HCT116 (cell line): ENCODE data around the gene SIRPA. TPM values are rescaled to one million over a fixed set of nuclear protein-coding genes. Genes with fewer than 3 reads are reported as not detected.
"Not testable (repeated sequence)": the region's sequence is repeated elsewhere in the genome, so short reads cannot be mapped to it uniquely, and the experiment has no call there.

Source experiments
- ATAC-seq: fragments of 200-7000 bp; cut with Tn5 transposase; 2 replicates; pipeline ENCODE4 v1.9.1; 2020; ENCODE audit warnings: mild to moderate bottlenecking, moderate library complexity
- BruUV-seq: library from RNA; stranded (reverse); fragments of 400-500 nt; replicated peaks from 2 replicates; lab custom pipeline; 2021; lab: Mats Ljungman, UMichigan
- CTCF ChIA-PET: fragments of 300-600 bp; sonication (Branson Sonifier 250); formaldehyde crosslinking; loops from one replicate; lab custom pipeline; 2021; ENCODE audit warnings: antibody characterized with exemption; lab: Charles Lee
- POLR2A ChIA-PET: fragments of 300-600, 350-600 bp; sonication (Branson Sonifier 250); formaldehyde crosslinking; loops from one replicate; lab custom pipeline; 2021; ENCODE audit warnings: antibody characterized with exemption; lab: Charles Lee
- RAD21 ChIA-PET, 2 experiments: fragments of 300-600 bp; sonication (Branson Sonifier 250); formaldehyde crosslinking; loops; one replicate each; lab custom pipeline; 2023; ENCODE audit warnings: low total read pairs in 2 of 2; ENCODE audit not compliant: uncharacterized antibody in 2 of 2, unreplicated experiment in 2 of 2, low non-redundant PET in 1 of 2; lab: Charles Lee
- DNase-seq: peaks from one replicate; pipeline ENCODE4 v3.0.0-alpha.2; 2010; ENCODE audit warnings: low read depth, low spot score
- H2AFZ ChIP-seq: fragments of 200-600 bp; shearing (Covaris generic), sonication (generic); 2 replicates; pipeline ENCODE4 v1.6.1; 2017; ENCODE audit warnings: low read depth, mixed run types, mixed read lengths, antibody characterized with exemption, low read length; ENCODE audit not compliant: poor library complexity, severe bottlenecking
- H3K27ac ChIP-seq: 2 replicates; pipeline ENCODE4 v1.5.1; 2012; ENCODE audit warnings: low read depth, low read length
- H3K27me3 ChIP-seq: fragments of 200-600 bp; sonication (generic); 2 replicates; pipeline ENCODE4 v1.6.1; 2016; ENCODE audit warnings: mixed run types, low read length, mixed read lengths; ENCODE audit not compliant: insufficient read depth
- H3K36me3 ChIP-seq, 2 experiments: fragments of 200-500 bp in 1 of 2; fragments of 200-600 bp in 1 of 2; sonication (Bioruptor generic) in 1 of 2; sonication (generic) in 1 of 2; 2 replicates each; pipeline versions ENCODE4 v1.5.1 to v1.6.1; 2014 to 2016; ENCODE audit warnings: low read length in 2 of 2, inconsistent platforms in 1 of 2, mixed read lengths in 1 of 2, mixed run types in 1 of 2; ENCODE audit not compliant: insufficient read depth in 2 of 2, control insufficient read depth in 1 of 2
- H3K4me1 ChIP-seq, 2 experiments: fragments of 200-600 bp in 1 of 2; sonication (generic) in 1 of 2; 2 replicates each; pipeline versions ENCODE4 v1.5.1 to v1.6.1; 2012 to 2017; ENCODE audit warnings: low read length in 2 of 2, inconsistent platforms in 1 of 2, mild to moderate bottlenecking in 1 of 2, mixed read lengths in 1 of 2, mixed run types in 1 of 2, moderate library complexity in 1 of 2; ENCODE audit not compliant: insufficient read depth in 2 of 2, control insufficient read depth in 1 of 2
- H3K4me2 ChIP-seq: fragments of 200-600 bp; sonication (generic); 2 replicates; pipeline ENCODE4 v1.6.1; 2017; ENCODE audit warnings: mixed run types, low read length, mixed read lengths
- H3K4me3 ChIP-seq, 2 experiments: fragments of 200-600 bp in 1 of 2; sonication (generic) in 1 of 2; replicated peaks in 1 of 2; 2 replicates each; pipeline ENCODE4 v1.5.1; 2011 to 2016; ENCODE audit warnings: low read length in 2 of 2, control low read depth in 1 of 2, low read depth in 1 of 2, mild to moderate bottlenecking in 1 of 2, mixed read lengths in 1 of 2, mixed run types in 1 of 2
- H3K79me2 ChIP-seq: fragments of 200-600 bp; sonication (generic); 2 replicates; pipeline ENCODE4 v1.6.1; 2017; ENCODE audit warnings: mild to moderate bottlenecking, mixed run types, low read length, moderate library complexity, mixed read lengths; ENCODE audit not compliant: insufficient read depth
- H3K9ac ChIP-seq: fragments of 200-600 bp; sonication (generic); 2 replicates; pipeline ENCODE4 v1.6.1; 2016; ENCODE audit warnings: low read length, mixed read lengths
- H3K9me2 ChIP-seq: fragments of 200-600 bp; sonication (generic), shearing (Covaris generic); 2 replicates; pipeline ENCODE4 v1.6.1; 2017; ENCODE audit warnings: mixed run types, mild to moderate bottlenecking, moderate library complexity; ENCODE audit not compliant: insufficient read depth
- H3K9me3 ChIP-seq, 2 experiments: fragments of 200-500 bp in 1 of 2; fragments of 200-600 bp in 1 of 2; sonication (Bioruptor generic) in 1 of 2; sonication (generic) in 1 of 2; 2 replicates each; pipeline ENCODE4 v1.6.1; 2014 to 2017; ENCODE audit warnings: low read length in 2 of 2, mixed read lengths in 2 of 2, inconsistent platforms in 1 of 2, low read depth in 1 of 2, mild to moderate bottlenecking in 1 of 2, mixed run types in 1 of 2, moderate library complexity in 1 of 2; ENCODE audit not compliant: control insufficient read depth in 1 of 2, insufficient read depth in 1 of 2
- H4K20me1 ChIP-seq: fragments of 200-600 bp; sonication (generic), shearing (Covaris generic); 2 replicates; pipeline ENCODE4 v1.6.1; 2017; ENCODE audit warnings: mixed run types, mild to moderate bottlenecking, moderate library complexity; ENCODE audit not compliant: insufficient read depth
- ATF3 ChIP-seq: IDR thresholded peaks from 2 replicates; pipeline ENCODE4 v1.6.1; 2012
- CBX3 ChIP-seq: IDR thresholded peaks from 2 replicates; pipeline ENCODE4 v1.6.1; 2012; ENCODE audit warnings: low read depth
- CEBPB ChIP-seq: IDR thresholded peaks from 2 replicates; pipeline ENCODE4 v1.6.1; 2012; ENCODE audit warnings: low read depth
- EGR1 ChIP-seq: IDR thresholded peaks from 2 replicates; pipeline ENCODE4 v1.6.1; 2012; ENCODE audit warnings: low read depth
- JUND ChIP-seq: IDR thresholded peaks from 2 replicates; pipeline ENCODE4 v1.6.1; 2012
- RAD21 ChIP-seq: IDR thresholded peaks from 2 replicates; pipeline ENCODE4 v1.6.1; 2012; ENCODE audit warnings: low read depth, mild to moderate bottlenecking
- SP1 ChIP-seq: IDR thresholded peaks from 2 replicates; pipeline ENCODE4 v1.6.1; 2012; ENCODE audit warnings: low read depth
- TCF7L2 ChIP-seq: IDR thresholded peaks from 2 replicates; pipeline ENCODE4 v1.7.0; 2011; ENCODE audit warnings: borderline replicate concordance, inconsistent platforms; ENCODE audit not compliant: insufficient read depth, insufficient read length; ENCODE audit errors: extremely low read depth
- ZBTB33 ChIP-seq: IDR thresholded peaks from 2 replicates; pipeline ENCODE4 v1.6.1; 2011; ENCODE audit warnings: mild to moderate bottlenecking, low read length, moderate library complexity; ENCODE audit not compliant: insufficient replicate concordance; ENCODE audit errors: extremely low read depth
- ZFX ChIP-seq: fragments of 450-650 bp; IDR thresholded peaks from 2 replicates; pipeline ENCODE4 v1.6.1; 2017
- ZNF274 ChIP-seq: fragments of 200-500 bp; sonication (Bioruptor generic); IDR thresholded peaks from 2 replicates; pipeline ENCODE4 v1.6.1; 2014; ENCODE audit warnings: mild to moderate bottlenecking, low read depth, low read length, inconsistent platforms
- intact Hi-C: fragments of 100-400 bp; cut with micrococcal nuclease; formaldehyde crosslinking; loops from 2 replicates; pipeline ENCODE4 v1.10.0; 2022
- total RNA-seq: library from RNA; stranded (reverse); gene quantifications from one replicate; pipeline ENCODE4 v1.2.1, GENCODE V29; 2021; ENCODE audit not compliant: unreplicated experiment

SIRPA gene
- total RNA-seq, 1 experiment from 2014 or later = 15.3 TPM

DNA sequence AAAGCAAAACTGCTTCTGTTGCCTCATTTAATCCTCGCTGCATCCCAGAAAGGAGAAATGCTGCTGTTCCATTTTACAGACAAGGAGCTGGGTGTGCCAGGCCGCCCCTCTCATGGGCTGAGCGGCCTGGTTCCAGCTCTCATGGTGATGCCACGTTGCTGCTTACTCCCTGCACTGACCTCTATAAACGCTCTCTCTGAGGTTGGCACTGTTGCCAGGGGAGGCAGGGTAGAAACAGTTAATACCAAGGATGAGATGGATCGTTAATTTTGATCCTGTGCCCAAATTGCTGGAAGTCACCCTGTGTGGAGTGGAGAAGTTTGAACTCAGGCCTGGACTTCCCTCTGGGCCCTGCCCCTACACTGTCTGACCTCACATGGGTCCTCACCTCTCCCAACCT is 25.6 kb downstream of the SIRPA start:
- ChIA-PET CTCF (no interaction called here), POLR2A (no interaction called here), RAD21 (no interaction called here)
- Histone ChIP-seq H3K79me2 (no peaks in the 10 kb centered on the region), H3K36me3 (no peaks in the 10 kb centered on the region; a peak in 1 of 4 replicates), H3K27me3 (no peaks in the 10 kb centered on the region), H3K9ac (no peak overlapping the region), H3K4me3 (no peak overlapping the region), H2AFZ (no peak overlapping the region), H3K4me1 (no peaks in the 10 kb centered on the region), H3K4me2 (no peak overlapping the region), H3K9me2 (no peaks in the 10 kb centered on the region), H3K27ac (no peak overlapping the region), H3K9me3 (no peaks in the 10 kb centered on the region), H4K20me1 (no peaks in the 10 kb centered on the region)
- BruUV-seq = no TSS peak
- ATAC-seq = no peak
- intact Hi-C loops = no loop called here
- no peak for DNase-seq
- TF ChIP-seq ZBTB33 = no peak
- no peak for TF ChIP-seq CEBPB
- TF ChIP-seq ZFX = no peak
- no peak for TF ChIP-seq CBX3
- no peak for TF ChIP-seq RAD21
- no peak for TF ChIP-seq ZNF274
- no peak for TF ChIP-seq TCF7L2
- TF ChIP-seq EGR1 = no peak
- no peak for TF ChIP-seq SP1
- TF ChIP-seq ATF3 = no peak
- TF ChIP-seq JUND = no peak

DNA sequence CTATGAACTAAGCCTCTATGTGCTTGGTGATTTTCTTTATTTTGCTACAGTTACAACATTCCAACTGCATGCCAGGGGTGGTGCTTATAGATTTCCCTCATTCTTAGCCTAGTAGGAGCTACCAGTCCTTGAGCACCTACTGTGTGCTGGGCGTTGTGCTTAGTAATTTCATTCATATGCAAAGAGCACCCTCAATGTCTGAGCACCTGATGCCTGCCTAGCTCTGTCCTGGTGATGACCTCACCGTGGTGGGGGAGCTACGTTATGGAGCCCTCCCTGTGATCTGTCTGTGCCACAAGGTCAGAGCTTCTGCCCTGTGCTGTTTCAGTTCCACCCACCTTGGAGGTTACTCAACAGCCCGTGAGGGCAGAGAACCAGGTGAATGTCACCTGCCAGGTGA is 26.8 kb downstream of the SIRPA start:
- intact Hi-C loops, POLR2A ChIA-PET, ATAC-seq, H3K4me3 ChIP-seq, CTCF ChIA-PET, DNase-seq, H2AFZ ChIP-seq, BruUV-seq, H3K9me2 ChIP-seq, H3K4me2 ChIP-seq, RAD21 ChIA-PET, H3K9ac ChIP-seq, H3K9me3 ChIP-seq, H4K20me1 ChIP-seq, H3K79me2 ChIP-seq, H3K36me3 ChIP-seq, H3K27me3 ChIP-seq, H3K27ac ChIP-seq, H3K4me1 ChIP-seq: not testable (repeated sequence)
